ENCODE data around the gene C12orf56. TPM values are rescaled to one million over a fixed set of nuclear protein-coding genes. Genes with fewer than 3 reads are reported as not detected.
"Not testable (repeated sequence)": the region's sequence is repeated elsewhere in the genome, so short reads cannot be mapped to it uniquely, and the experiment has no call there.

The C12orf56 gene
- total RNA-seq, 2 donors from 2014 or later, result not detected

DNA sequence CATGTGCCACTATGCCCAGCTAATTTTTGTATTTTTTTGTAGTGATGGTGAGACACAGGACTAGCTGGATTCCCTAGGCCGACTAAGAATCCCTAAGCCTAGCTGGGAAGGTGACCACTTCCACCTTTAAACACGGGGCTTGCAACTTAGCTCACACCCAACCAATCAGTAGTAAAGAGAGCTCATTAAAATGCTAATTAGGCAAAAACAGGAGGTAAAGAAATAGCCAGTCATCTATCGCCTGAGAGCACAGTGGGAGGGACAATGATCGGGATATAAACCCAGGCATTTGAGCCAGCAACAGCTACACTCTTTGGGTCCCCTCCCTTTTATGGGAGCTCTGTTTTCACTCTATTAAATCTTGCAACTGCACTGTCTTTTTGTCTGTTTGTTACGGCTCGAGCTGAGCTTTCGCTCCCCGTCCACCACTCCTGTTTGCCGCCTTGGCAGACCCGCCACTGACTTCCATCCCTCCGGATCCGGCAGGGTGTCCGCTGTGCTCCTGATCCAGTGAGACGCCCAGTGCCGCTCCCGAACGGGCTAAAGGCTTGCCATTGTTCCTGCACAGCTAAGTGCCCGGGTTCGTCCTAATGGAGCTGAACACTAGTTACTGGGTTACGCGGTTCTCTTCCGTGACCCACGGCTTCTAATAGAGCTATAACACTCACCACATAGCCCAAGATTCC, 70.9 kb downstream of the C12orf56 start:
- not testable (repeated sequence) for H3K9me3 Mint-ChIP-seq; DNase-seq (ENCODE audit: low spot score); H3K4me3 Mint-ChIP-seq; H3K4me1 Mint-ChIP-seq (ENCODE audit: low read depth in 2 of 2); ATAC-seq; H3K36me3 Mint-ChIP-seq; H3K27ac Mint-ChIP-seq
- H3K27me3 Mint-ChIP-seq, result peaks cover 3 to 11% of the 10 kb centered on the region in 2 donors

DNA sequence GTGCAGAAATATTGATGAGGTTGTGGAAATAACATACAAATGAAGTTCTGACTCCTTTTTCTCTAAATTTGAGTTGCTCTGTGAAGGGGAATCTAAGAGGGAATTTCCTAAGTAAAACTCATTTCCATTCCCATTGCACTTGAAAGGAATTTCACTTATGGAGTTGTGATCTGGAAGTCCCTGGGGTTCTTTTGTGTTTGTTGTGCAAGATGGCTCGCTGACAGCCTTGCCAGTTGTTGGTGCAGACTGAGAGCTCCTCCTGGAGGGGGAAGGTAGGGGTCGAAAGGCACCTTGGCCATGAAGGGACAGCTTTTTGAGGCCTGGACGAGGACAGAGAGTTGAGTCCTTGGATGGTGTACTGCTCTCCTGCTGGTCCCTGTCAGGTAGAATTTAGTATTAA, 72.0 kb downstream of the C12orf56 start:
- Mint-ChIP-seq H3K9me3 (no peaks in the 10 kb centered on the region), H3K4me1 (ENCODE audit: low read depth in 2 of 2) (no peaks in the 10 kb centered on the region), H3K27me3 (peaks cover 3 to 11% of the 10 kb centered on the region in 2 donors), H3K27ac (no peak overlapping the region), H3K36me3 (no peaks in the 10 kb centered on the region), H3K4me3 (no peak overlapping the region)
- no peak for DNase-seq (ENCODE audit: low spot score)
- no peak for ATAC-seq

DNA sequence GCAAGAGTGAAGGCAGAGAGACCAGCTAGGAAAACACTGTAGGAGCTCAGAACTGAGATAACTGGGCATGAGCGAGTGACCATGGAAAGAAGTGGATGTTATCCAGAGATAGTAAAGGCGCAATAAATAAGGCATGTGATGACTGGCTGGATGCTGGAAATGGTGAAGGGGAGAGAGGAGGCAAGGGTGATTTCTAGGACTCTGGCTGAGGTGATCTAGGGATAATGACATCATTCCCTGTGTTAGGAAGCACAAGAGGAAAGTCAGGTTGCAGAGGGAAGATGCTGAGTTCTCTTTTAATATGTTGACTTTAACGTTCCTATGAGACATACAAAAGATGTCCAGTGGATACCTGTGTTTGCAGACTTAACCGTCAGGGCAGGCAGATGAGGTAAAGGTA, 78.7 kb downstream of the C12orf56 start:
- H3K36me3 Mint-ChIP-seq, result no peaks in the 10 kb centered on the region
- H3K4me3 Mint-ChIP-seq, result no peak overlapping the region
- no peaks in the 10 kb centered on the region for H3K4me1 Mint-ChIP-seq (ENCODE audit: low read depth in 2 of 2)
- H3K27ac Mint-ChIP-seq, result no peak overlapping the region
- no peak for ATAC-seq
- H3K27me3 Mint-ChIP-seq, result peaks cover 0 to 4% of the 10 kb centered on the region in 2 donors
- no peak for DNase-seq (ENCODE audit: low spot score)
- no peaks in the 10 kb centered on the region for H3K9me3 Mint-ChIP-seq

DNA sequence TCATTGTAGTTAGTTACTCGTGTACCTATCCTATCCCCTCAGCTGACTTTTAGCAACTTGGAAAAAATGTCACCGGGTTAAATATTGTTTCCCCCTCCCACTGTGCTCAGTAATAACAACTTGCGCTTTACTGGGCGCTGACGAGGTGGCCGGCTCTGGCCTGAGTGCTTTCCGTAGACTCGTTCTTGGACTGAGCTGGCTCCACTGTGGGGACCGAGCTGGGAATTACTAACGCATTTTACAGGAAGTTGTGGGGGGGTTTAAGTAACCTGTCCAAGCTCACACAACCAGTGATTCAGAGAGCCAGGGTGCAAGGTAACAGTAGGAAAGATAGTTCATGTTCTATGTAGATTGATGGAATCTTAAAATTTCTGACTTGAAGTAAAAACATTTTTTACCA, 86.0 kb downstream of the C12orf56 start:
- no peaks in the 10 kb centered on the region for H3K36me3 Mint-ChIP-seq
- ATAC-seq, result no peak
- H3K27ac Mint-ChIP-seq, result no peak overlapping the region
- H3K4me3 Mint-ChIP-seq, result no peak overlapping the region
- DNase-seq (ENCODE audit: low spot score), result no peak
- H3K4me1 Mint-ChIP-seq (ENCODE audit: low read depth in 2 of 2), result no peaks in the 10 kb centered on the region
- no peaks in the 10 kb centered on the region for H3K9me3 Mint-ChIP-seq
- H3K27me3 Mint-ChIP-seq, result peaks cover 5 to 7% of the 10 kb centered on the region in 2 donors

DNA sequence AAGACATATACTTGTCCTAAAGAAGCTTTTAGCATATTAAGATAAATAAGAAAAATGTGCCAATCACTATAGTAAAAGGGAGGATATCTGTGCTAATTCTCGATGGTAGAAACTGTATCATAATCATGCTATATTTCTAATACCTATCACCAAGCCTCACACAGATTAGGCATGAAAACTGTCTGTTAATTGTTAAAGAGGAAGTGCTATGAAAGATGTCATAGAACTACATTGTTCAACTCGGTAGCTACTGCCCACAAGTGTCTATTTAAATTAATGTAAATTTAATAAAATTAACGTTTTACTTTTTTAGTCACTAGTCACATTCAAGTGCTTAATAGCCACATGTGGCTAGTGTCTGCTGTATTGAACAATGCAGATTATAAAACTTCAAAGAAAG, 90.9 kb downstream of the C12orf56 start:
- H3K36me3 Mint-ChIP-seq, result no peaks in the 10 kb centered on the region
- H3K9me3 Mint-ChIP-seq, result no peaks in the 10 kb centered on the region
- H3K27ac Mint-ChIP-seq, result no peak overlapping the region
- H3K4me1 Mint-ChIP-seq (ENCODE audit: low read depth in 2 of 2), result no peaks in the 10 kb centered on the region
- no peak overlapping the region for H3K4me3 Mint-ChIP-seq
- DNase-seq (ENCODE audit: low spot score) (no peak), ATAC-seq (no peak)
- H3K27me3 Mint-ChIP-seq, result peaks cover 11 to 14% of the 10 kb centered on the region in 2 donors

DNA sequence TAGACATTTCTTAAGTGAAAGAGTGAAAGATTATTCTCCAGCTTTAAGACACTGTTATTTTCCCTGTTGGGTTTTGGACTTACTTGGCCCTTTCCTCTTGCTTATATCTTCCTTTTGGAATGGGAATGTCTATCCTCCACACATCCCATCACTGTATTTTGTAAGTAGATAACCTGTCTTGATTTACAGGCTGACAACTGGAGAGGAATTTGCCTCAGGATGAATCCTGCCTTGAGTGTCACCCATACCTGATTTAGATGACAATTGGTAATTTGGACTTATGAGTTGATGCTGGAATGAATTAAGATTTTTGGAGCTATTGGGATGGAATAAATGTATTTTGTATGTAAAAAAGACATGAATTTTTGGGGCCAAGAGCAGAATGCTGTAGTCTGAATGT, 94.3 kb downstream of the C12orf56 start:
- no peak overlapping the region for H3K4me3 Mint-ChIP-seq
- no peaks in the 10 kb centered on the region for H3K9me3 Mint-ChIP-seq
- DNase-seq (ENCODE audit: low spot score) (no peak), ATAC-seq (no peak)
- H3K36me3 Mint-ChIP-seq, result no peaks in the 10 kb centered on the region
- no peaks in the 10 kb centered on the region for H3K4me1 Mint-ChIP-seq (ENCODE audit: low read depth in 2 of 2)
- no peak overlapping the region for H3K27ac Mint-ChIP-seq
- H3K27me3 Mint-ChIP-seq, result peaks cover 11 to 17% of the 10 kb centered on the region in 2 donors

DNA sequence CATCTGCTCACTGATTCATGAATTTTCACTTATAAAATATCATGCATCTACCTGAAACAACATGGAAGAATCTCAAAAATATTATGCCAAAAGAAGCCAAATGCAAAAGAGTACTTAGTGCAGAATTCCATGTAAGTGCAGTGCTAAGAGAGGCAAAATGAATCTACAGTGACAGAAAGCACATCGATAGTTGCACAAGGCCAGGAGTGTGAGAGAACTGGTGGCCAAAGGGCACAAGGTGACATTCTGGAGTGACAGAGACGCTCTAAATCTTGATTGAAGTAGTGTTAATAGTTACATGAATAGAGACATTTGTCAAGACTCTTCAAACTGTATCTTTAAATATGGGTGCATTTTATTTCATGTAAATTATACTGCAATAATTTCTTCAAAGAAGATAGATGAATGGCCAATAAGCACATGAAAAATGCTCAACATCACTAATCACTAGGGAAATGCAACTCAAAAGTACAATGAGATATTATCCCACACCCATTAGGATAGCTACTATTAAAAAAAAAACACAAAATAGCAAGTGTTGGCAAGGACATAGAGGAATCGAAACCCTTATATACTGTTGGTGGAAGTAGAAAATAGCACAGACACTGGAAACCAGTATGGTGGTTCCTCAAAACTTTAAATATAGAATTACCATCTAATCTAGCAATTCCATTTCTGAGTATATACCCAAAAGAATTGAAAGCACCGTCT, 96.7 kb downstream of the C12orf56 start:
- no peak overlapping the region for H3K4me3 Mint-ChIP-seq
- H3K27me3 Mint-ChIP-seq, result peaks cover 2 to 11% of the 10 kb centered on the region in 2 donors
- H3K9me3 Mint-ChIP-seq, result no peaks in the 10 kb centered on the region
- no peaks in the 10 kb centered on the region for H3K4me1 Mint-ChIP-seq (ENCODE audit: low read depth in 2 of 2)
- DNase-seq (ENCODE audit: low spot score), result no peak
- ATAC-seq, result no peak
- no peaks in the 10 kb centered on the region for H3K36me3 Mint-ChIP-seq
- no peak overlapping the region for H3K27ac Mint-ChIP-seq

DNA sequence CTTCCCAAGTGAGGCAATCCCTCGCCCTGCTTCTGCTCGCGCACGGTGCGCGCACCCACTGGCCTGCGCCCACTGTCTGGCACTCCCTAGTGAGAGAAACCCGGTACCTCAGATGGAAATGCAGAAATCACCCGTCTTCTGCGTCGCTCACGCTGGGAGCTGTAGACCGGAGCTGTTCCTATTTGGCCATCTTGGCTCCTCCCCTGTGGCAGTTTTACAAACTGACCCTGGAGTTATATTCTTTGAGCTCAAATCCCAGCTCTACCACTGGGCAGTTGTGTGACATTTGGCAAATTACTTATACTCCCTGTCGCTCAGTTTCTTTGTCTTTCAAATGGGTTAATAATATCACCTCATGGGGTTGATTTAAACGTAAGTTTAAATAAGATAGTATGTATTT, 97.4 kb downstream of the C12orf56 start:
- not testable (repeated sequence) for H3K4me1 Mint-ChIP-seq (ENCODE audit: low read depth in 2 of 2); H3K4me3 Mint-ChIP-seq; ATAC-seq; DNase-seq (ENCODE audit: low spot score); H3K27me3 Mint-ChIP-seq; H3K36me3 Mint-ChIP-seq; H3K9me3 Mint-ChIP-seq; H3K27ac Mint-ChIP-seq

DNA sequence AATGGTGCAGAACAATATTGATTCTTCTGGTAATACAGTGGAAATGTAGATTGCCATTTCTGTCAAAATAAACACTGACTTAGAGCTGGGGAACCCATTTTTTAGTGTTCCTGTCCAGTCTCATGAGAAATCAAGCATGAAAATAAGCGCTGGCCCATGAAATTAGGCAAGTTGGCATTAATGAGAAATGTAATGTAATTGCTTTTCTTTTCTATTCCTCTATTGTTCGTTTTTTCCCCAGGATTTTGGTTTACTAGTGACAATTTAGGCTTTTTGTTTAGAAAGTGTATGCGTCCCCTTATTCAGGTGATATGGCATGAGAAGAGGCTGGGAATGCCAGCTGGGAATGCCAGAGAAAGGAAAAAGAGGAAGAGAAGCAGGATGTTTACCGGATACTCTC, 104.0 kb downstream of the C12orf56 start:
- H3K27ac Mint-ChIP-seq, result no peak overlapping the region
- no peaks in the 10 kb centered on the region for H3K4me1 Mint-ChIP-seq (ENCODE audit: low read depth in 2 of 2)
- peaks cover 0 to 2% of the 10 kb centered on the region in 2 donors for H3K27me3 Mint-ChIP-seq
- no peak overlapping the region for H3K4me3 Mint-ChIP-seq
- DNase-seq (ENCODE audit: low spot score) (no peak), ATAC-seq (no peak)
- no peaks in the 10 kb centered on the region for H3K9me3 Mint-ChIP-seq
- no peaks in the 10 kb centered on the region for H3K36me3 Mint-ChIP-seq

DNA sequence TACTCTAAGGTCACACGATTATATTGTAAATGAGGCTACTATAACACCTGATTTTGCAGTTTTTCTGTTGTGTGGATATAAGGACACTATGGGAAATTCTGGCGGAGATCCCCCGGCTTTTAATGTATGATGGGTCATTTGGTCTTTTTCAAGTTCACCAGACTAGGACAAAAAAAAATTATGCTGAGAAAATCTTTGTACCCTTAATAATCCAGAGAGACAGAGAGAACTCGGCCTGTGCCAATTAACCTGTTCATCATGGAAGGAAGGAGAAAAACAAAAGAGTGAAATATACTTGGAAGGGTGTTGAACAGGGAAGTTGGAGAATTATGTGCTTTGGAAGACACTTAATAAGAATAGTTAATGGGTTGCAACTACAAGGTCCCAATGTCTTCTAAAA, 106.3 kb downstream of the C12orf56 start:
- no peaks in the 10 kb centered on the region for H3K4me1 Mint-ChIP-seq (ENCODE audit: low read depth in 2 of 2)
- H3K4me3 Mint-ChIP-seq, result no peak overlapping the region

DNA sequence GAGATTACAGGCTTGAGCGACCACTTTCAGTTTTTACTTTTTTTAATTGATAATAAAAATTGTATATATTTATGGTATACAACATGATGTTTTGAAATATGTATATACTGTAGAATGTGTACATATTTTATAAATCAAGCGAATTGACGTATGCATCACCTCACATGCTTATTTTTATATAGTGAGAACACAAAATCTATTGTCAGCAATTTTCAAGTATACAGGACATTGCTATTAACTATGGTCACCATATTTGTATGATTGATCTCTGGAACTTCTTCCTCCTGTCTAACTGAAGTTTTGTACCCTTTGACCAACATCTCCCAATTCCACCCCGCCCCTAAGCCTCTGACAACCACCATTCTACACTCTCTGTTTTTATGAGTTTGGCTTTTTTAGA, 112.1 kb downstream of the C12orf56 start:
- H3K27ac Mint-ChIP-seq, result no peak overlapping the region
- no peaks in the 10 kb centered on the region for H3K9me3 Mint-ChIP-seq

More for the DNA sequence above, 106.3 kb downstream of the C12orf56 start:
- Mint-ChIP-seq H3K9me3 (no peaks in the 10 kb centered on the region), H3K27me3 (peaks cover 0 to 2% of the 10 kb centered on the region in 2 donors), H3K27ac (no peak overlapping the region), H3K36me3 (no peaks in the 10 kb centered on the region)
- DNase-seq (ENCODE audit: low spot score), result no peak
- ATAC-seq, result no peak

DNA sequence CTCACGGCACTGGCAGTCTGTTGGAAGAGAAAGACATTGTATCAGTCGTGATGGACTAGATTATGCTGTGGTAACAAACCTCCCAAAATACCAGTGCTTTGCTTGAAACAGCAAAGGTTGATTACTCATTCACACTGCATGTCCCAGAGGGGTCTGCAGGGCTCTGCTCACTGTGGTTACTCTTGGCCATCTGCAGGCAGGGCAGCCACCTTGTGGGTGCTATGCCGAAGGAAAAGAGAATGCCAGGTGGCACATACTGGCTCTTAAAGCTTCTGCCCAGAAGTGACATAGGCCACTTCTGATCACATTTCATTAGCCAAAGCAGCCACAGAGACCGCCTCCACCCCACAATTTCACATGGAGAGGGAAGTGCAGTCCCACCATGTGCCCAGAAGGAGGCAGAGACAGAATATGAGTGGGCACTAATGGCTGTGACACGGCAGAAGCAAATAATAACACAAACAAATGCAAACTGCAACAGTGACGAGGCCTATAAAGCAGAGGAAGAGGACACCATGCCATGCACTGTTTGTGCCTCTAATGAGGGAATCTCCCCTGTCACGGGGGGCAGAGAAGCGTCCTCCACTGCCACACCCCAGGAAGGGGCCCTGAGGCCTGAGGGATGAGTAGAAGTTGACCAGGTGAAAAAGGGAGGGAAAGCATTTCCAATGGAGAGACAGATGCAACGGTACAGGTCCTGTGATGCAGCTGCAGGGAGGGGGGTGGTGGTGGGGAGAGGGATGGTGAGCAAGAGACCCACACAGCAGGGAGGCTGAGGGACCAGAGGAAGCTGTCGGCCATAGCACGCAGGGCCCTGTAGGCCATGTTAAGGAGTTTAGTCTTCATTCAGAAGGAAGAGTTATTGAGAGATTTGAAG, 116.8 kb downstream of the C12orf56 start:
- peak in 1 of 2 donors; percentile 20 for ATAC-seq
- H3K9me3 Mint-ChIP-seq, result no peaks in the 10 kb centered on the region
- peaks cover 0 to 3% of the 10 kb centered on the region in 2 donors for H3K27me3 Mint-ChIP-seq
- no peak for DNase-seq (ENCODE audit: low spot score)
- no peaks in the 10 kb centered on the region for H3K4me1 Mint-ChIP-seq (ENCODE audit: low read depth in 2 of 2)
- no peak overlapping the region for H3K4me3 Mint-ChIP-seq
- H3K27ac Mint-ChIP-seq, result no peak overlapping the region
- no peaks in the 10 kb centered on the region for H3K36me3 Mint-ChIP-seq

More for the DNA sequence above, 112.1 kb downstream of the C12orf56 start:
- DNase-seq (ENCODE audit: low spot score), result no peak
- no peak overlapping the region for H3K4me3 Mint-ChIP-seq
- no peak for ATAC-seq
- no peaks in the 10 kb centered on the region for H3K36me3 Mint-ChIP-seq
- no peaks in the 10 kb centered on the region for H3K4me1 Mint-ChIP-seq (ENCODE audit: low read depth in 2 of 2)
- peaks cover 0 to 4% of the 10 kb centered on the region in 2 donors for H3K27me3 Mint-ChIP-seq

DNA sequence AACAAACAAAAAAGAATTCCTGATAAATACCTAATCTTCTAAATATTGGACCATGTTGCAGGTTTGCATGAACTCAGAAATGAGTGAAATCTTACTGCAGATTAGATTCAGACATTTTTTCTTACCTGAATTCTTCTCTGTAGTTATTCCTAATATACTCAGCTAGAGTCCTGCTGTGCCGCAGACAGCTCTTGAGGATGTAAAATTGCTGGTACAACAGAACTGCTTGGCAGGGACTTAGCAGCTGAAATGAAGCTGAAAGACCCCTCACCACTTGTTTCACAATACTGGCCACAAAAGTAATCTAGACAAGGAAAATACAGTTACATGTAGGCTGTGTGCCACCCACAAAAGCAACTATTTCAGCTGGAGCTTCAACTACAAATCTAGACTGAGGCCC, 120.1 kb downstream of the C12orf56 start:
- Mint-ChIP-seq H3K27ac (no peak overlapping the region), H3K27me3 (peaks cover 4 to 7% of the 10 kb centered on the region in 2 donors), H3K4me1 (ENCODE audit: low read depth in 2 of 2) (peaks cover 0 to 8% of the 10 kb centered on the region in 2 donors), H3K9me3 (no peaks in the 10 kb centered on the region), H3K36me3 (no peaks in the 10 kb centered on the region), H3K4me3 (no peak overlapping the region)
- DNase-seq (ENCODE audit: low spot score) (no peak), ATAC-seq (no peak)

DNA sequence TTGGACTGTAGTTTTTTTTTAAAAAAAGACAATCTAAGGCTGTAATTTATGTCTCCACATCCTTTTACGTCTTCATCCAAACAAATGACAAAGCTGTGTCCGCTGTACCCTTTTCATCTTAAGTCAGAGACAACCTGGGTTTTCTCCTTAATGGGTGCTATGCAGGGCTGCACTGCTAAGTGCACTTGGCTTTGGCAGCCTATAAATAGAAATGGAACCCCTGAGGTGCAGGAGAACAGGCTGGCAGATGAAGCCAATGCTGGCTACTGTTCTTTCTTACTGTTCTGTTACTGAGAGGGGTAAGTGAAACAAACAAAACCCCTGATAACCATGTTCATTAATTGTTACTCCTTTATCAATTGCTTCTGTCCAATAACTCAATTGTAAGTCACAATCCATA, 121.4 kb downstream of the C12orf56 start:
- Mint-ChIP-seq H3K4me3 (no peak overlapping the region), H3K9me3 (no peaks in the 10 kb centered on the region), H3K27me3 (peaks cover 4 to 7% of the 10 kb centered on the region in 2 donors), H3K27ac (no peak overlapping the region), H3K36me3 (no peaks in the 10 kb centered on the region), H3K4me1 (ENCODE audit: low read depth in 2 of 2) (peaks cover 0 to 8% of the 10 kb centered on the region in 2 donors)
- no peak for ATAC-seq
- no peak for DNase-seq (ENCODE audit: low spot score)

All from natural killer cell treated with Interleukin-12 subunit alpha and Interleukin-12 subunit beta and Interleukin-15 and Interleukin-18, amount 100 ng/mL, for 72 hours (primary cell).